ENCODE results near the gene COG5.

The COG5 gene

GRCh38 chr7:107404740-107405537 is 158.8 kb downstream of the COG5 start:
- no peak for DNase-seq (ENCODE audit: low read depth in 1 of 2, low spot score in 1 of 2)
- TF ChIP-seq GABPA (IDR thresholded peaks at IDR 0.05; ENCODE audit: low read depth): no peak
- no peak for TF ChIP-seq CTCF (IDR thresholded peaks at IDR 0.05; ENCODE audit: insufficient read depth, low read length)
- TF ChIP-seq SPI1 (IDR thresholded peaks at IDR 0.05; ENCODE audit: borderline replicate concordance, low read depth): no peak
- no peak for TF ChIP-seq REST (IDR thresholded peaks at IDR 0.05; ENCODE audit: insufficient replicate concordance, low read depth)
- TF ChIP-seq POLR2AphosphoS5 (IDR thresholded peaks at IDR 0.05; ENCODE audit: low read depth): no peak
- no peak overlapping the region for H3K4me3 ChIP-seq (replicated peaks; ENCODE audit: insufficient read depth, low read length)
- no peaks in the 10 kb centered on the region for H3K27me3 ChIP-seq (ENCODE audit: insufficient read depth, poor library complexity, severe bottlenecking)
- H3K27ac ChIP-seq (replicated peaks): no peak overlapping the region

- Histone ChIP-seq H3K27ac (replicated peaks) (no peak overlapping the region), H3K4me3 (replicated peaks; ENCODE audit: insufficient read depth, low read length) (no peak overlapping the region), H3K27me3 (ENCODE audit: insufficient read depth, poor library complexity, severe bottlenecking) (no peaks in the 10 kb centered on the region)
- TF ChIP-seq SPI1 (IDR thresholded peaks at IDR 0.05; ENCODE audit: borderline replicate concordance, low read depth) (no peak), GABPA (IDR thresholded peaks at IDR 0.05; ENCODE audit: low read depth) (no peak), CTCF (IDR thresholded peaks at IDR 0.05; ENCODE audit: insufficient read depth, low read length) (no peak), REST (IDR thresholded peaks at IDR 0.05; ENCODE audit: insufficient replicate concordance, low read depth) (no peak), POLR2AphosphoS5 (IDR thresholded peaks at IDR 0.05; ENCODE audit: low read depth) (no peak)
- no peak for DNase-seq (ENCODE audit: low read depth in 1 of 2, low spot score in 1 of 2)
Observed at GRCh38 chr7:107398161-107398560, 165.6 kb downstream of the COG5 start.

GRCh38 chr7:107396990-107397389 is 166.7 kb downstream of the COG5 start:
- Histone ChIP-seq H3K27ac (replicated peaks) (no peak overlapping the region), H3K4me3 (replicated peaks; ENCODE audit: insufficient read depth, low read length) (no peak overlapping the region), H3K27me3 (ENCODE audit: insufficient read depth, poor library complexity, severe bottlenecking) (no peaks in the 10 kb centered on the region)
- DNase-seq (ENCODE audit: low read depth in 1 of 2, low spot score in 1 of 2): peak; percentile 22 to 32
- TF ChIP-seq REST (IDR thresholded peaks at IDR 0.05; ENCODE audit: insufficient replicate concordance, low read depth): no peak
- no peak for TF ChIP-seq POLR2AphosphoS5 (IDR thresholded peaks at IDR 0.05; ENCODE audit: low read depth)
- no peak for TF ChIP-seq GABPA (IDR thresholded peaks at IDR 0.05; ENCODE audit: low read depth)
- TF ChIP-seq CTCF (IDR thresholded peaks at IDR 0.05; ENCODE audit: insufficient read depth, low read length): no peak
- TF ChIP-seq SPI1 (IDR thresholded peaks at IDR 0.05; ENCODE audit: borderline replicate concordance, low read depth): no peak
